ENCODE measurements around the gene SMARCA4. TPM values are rescaled to one million over a fixed set of nuclear protein-coding genes. Genes with fewer than 3 reads are reported as not detected.

SMARCA4 gene
- total RNA-seq, 2 experiments from 2014 or later = 409 to 554 TPM

- Histone ChIP-seq H3K4me2 (ENCODE audit: low read length) (no peak overlapping the region), H4K20me1 (ENCODE audit: insufficient read depth, low read length) (no peaks in the 10 kb centered on the region), H3K36me3 (ENCODE audit: insufficient read depth, low read length) (peaks cover 79% of the 10 kb centered on the region), H3K79me2 (ENCODE audit: insufficient read depth, low read depth, low read length) (no peaks in the 10 kb centered on the region), H3K9me2 (ENCODE audit: insufficient read depth, low read length) (no peaks in the 10 kb centered on the region), H3K4me1 (ENCODE audit: insufficient read depth, low read length, poor library complexity, severe bottlenecking) (peaks cover 3% of the 10 kb centered on the region), H3K9me3 (ENCODE audit: low read length) (no peaks in the 10 kb centered on the region), H3K4me3 (ENCODE audit: low read depth, low read length, poor library complexity, severe bottlenecking) (no peak overlapping the region), H3K27ac (ENCODE audit: low read depth, low read length, poor library complexity, severe bottlenecking) (no peak overlapping the region), H2AFZ (ENCODE audit: low read length) (no peak overlapping the region)
- POLR2A ChIA-PET = interaction anchor here (0.6 kb wide), 1 partner anchor 235 kb away, joined by 3 read pairs; no protein-coding TSS in a partner anchor
- no TSS peak for BruUV-seq (replicated peaks)
- no peak for DNase-seq (ENCODE audit: low spot score)
- intact Hi-C loops (cut with micrococcal nuclease; ENCODE audit: unreplicated experiment) = no loop called here
- CTCF ChIA-PET (ENCODE audit: unreplicated experiment) = no interaction called here
- TF ChIP-seq EZH2phosphoT487 (IDR thresholded peaks at IDR 0.05; ENCODE audit: borderline replicate concordance, low read depth, low read length) = no peak
- TF ChIP-seq, protein P1, sequence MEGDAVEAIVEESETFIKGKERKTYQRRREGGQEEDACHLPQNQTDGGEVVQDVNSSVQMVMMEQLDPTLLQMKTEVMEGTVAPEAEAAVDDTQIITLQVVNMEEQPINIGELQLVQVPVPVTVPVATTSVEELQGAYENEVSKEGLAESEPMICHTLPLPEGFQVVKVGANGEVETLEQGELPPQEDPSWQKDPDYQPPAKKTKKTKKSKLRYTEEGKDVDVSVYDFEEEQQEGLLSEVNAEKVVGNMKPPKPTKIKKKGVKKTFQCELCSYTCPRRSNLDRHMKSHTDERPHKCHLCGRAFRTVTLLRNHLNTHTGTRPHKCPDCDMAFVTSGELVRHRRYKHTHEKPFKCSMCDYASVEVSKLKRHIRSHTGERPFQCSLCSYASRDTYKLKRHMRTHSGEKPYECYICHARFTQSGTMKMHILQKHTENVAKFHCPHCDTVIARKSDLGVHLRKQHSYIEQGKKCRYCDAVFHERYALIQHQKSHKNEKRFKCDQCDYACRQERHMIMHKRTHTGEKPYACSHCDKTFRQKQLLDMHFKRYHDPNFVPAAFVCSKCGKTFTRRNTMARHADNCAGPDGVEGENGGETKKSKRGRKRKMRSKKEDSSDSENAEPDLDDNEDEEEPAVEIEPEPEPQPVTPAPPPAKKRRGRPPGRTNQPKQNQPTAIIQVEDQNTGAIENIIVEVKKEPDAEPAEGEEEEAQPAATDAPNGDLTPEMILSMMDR (conservative IDR thresholded peaks at IDR 0.05; ENCODE audit: low read length) = no peak
Measured at GRCh38 chr19:10915130-10916091, 45.4 kb upstream of the SMARCA4 start.

- BruUV-seq (replicated peaks) = no TSS peak
- POLR2A ChIA-PET = no interaction called here
Measured at GRCh38 chr19:10916602-10917001, 44.2 kb upstream of the SMARCA4 start.

More at GRCh38 chr19:10916602-10917001, 44.2 kb upstream of the SMARCA4 start:
- DNase-seq (ENCODE audit: low spot score) = no peak
- Histone ChIP-seq H4K20me1 (ENCODE audit: insufficient read depth, low read length) (no peaks in the 10 kb centered on the region), H3K4me3 (ENCODE audit: low read depth, low read length, poor library complexity, severe bottlenecking) (no peak overlapping the region), H3K9me2 (ENCODE audit: insufficient read depth, low read length) (no peaks in the 10 kb centered on the region), H3K36me3 (ENCODE audit: insufficient read depth, low read length) (peaks cover 82% of the 10 kb centered on the region), H3K27ac (ENCODE audit: low read depth, low read length, poor library complexity, severe bottlenecking) (no peak overlapping the region), H3K4me2 (ENCODE audit: low read length) (no peak overlapping the region), H2AFZ (ENCODE audit: low read length) (no peak overlapping the region), H3K9me3 (ENCODE audit: low read length) (no peaks in the 10 kb centered on the region), H3K79me2 (ENCODE audit: insufficient read depth, low read depth, low read length) (no peaks in the 10 kb centered on the region), H3K4me1 (ENCODE audit: insufficient read depth, low read length, poor library complexity, severe bottlenecking) (peaks cover 3% of the 10 kb centered on the region)
- intact Hi-C loops (cut with micrococcal nuclease; ENCODE audit: unreplicated experiment) = no loop called here
- TF ChIP-seq, protein P1 (conservative IDR thresholded peaks at IDR 0.05; ENCODE audit: low read length) = no peak
- no peak for TF ChIP-seq EZH2phosphoT487 (IDR thresholded peaks at IDR 0.05; ENCODE audit: borderline replicate concordance, low read depth, low read length)
- CTCF ChIA-PET (ENCODE audit: unreplicated experiment) = no interaction called here
